Measurements from ENCODE around the gene DIP2C. TPM values are rescaled to one million over a fixed set of nuclear protein-coding genes. Genes with fewer than 3 reads are reported as not detected.

DIP2C gene
- total RNA-seq, 1 donor from 2014 or later: 30.8 TPM

- no peaks in the 10 kb centered on the region for H3K4me1 ChIP-seq
- H3K27ac ChIP-seq (replicated peaks): no peak overlapping the region
- H3K27me3 ChIP-seq (ENCODE audit: low read depth): peaks cover 4% of the 10 kb centered on the region
- no peak overlapping the region for H3K4me3 ChIP-seq
- DNase-seq: no peak
- TF ChIP-seq, protein P1, sequence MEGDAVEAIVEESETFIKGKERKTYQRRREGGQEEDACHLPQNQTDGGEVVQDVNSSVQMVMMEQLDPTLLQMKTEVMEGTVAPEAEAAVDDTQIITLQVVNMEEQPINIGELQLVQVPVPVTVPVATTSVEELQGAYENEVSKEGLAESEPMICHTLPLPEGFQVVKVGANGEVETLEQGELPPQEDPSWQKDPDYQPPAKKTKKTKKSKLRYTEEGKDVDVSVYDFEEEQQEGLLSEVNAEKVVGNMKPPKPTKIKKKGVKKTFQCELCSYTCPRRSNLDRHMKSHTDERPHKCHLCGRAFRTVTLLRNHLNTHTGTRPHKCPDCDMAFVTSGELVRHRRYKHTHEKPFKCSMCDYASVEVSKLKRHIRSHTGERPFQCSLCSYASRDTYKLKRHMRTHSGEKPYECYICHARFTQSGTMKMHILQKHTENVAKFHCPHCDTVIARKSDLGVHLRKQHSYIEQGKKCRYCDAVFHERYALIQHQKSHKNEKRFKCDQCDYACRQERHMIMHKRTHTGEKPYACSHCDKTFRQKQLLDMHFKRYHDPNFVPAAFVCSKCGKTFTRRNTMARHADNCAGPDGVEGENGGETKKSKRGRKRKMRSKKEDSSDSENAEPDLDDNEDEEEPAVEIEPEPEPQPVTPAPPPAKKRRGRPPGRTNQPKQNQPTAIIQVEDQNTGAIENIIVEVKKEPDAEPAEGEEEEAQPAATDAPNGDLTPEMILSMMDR (IDR thresholded peaks at IDR 0.05; ENCODE audit: borderline replicate concordance): no peak
- no peaks in the 10 kb centered on the region for H3K36me3 ChIP-seq
- intact Hi-C loops (cut with micrococcal nuclease): no loop called here
- H3K9me3 ChIP-seq (replicated peaks): no peaks in the 10 kb centered on the region
Observed at GRCh38 chr10:722281-723060, 33.0 kb upstream of the DIP2C start.

DNA sequence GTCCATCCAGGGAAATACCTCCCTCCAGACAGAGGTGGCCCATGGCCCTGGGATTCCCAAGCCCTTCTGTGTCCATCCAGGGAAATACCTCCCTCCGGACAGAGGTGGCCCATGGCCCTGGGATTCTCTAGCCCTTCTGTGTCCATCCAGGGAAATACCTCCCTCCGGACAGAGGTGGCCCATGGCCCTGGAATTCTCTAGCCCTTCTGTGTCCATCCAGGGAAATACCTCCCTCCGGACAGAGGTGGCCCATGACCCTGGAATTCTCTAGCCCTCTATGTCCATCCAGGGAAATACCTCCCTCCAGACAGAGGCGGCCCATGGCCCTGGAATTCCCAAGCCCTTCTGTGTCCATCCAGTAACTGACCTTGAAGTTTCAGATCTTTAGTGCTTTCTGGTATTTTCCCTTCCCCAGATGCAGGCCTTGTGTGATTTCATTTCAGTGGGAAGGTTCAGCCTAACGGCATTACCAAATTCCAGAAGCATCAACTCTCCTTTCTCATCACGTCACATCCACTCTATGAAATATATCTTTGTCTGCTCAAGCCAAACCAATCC is 28.8 kb upstream of the DIP2C start:
- Histone ChIP-seq H3K27me3 (ENCODE audit: low read depth) (no peaks in the 10 kb centered on the region), H3K27ac (replicated peaks) (no peak overlapping the region), H3K4me3 (no peak overlapping the region), H3K36me3 (no peaks in the 10 kb centered on the region), H3K4me1 (peaks cover 5% of the 10 kb centered on the region), H3K9me3 (replicated peaks) (peaks cover 16% of the 10 kb centered on the region)
- TF ChIP-seq, protein P1 (IDR thresholded peaks at IDR 0.05; ENCODE audit: borderline replicate concordance): no peak
- intact Hi-C loops (cut with micrococcal nuclease): no loop called here
- no peak for DNase-seq

- intact Hi-C loops (cut with micrococcal nuclease): no loop called here
- Histone ChIP-seq H3K4me1 (peaks cover 5% of the 10 kb centered on the region), H3K27ac (replicated peaks) (no peak overlapping the region), H3K9me3 (replicated peaks) (peaks cover 16% of the 10 kb centered on the region), H3K36me3 (no peaks in the 10 kb centered on the region), H3K4me3 (no peak overlapping the region), H3K27me3 (ENCODE audit: low read depth) (no peaks in the 10 kb centered on the region)
- no peak for DNase-seq
- TF ChIP-seq, protein P1 (IDR thresholded peaks at IDR 0.05; ENCODE audit: borderline replicate concordance): no peak
Observed at GRCh38 chr10:717458-717857, 28.0 kb upstream of the DIP2C start.

DNA sequence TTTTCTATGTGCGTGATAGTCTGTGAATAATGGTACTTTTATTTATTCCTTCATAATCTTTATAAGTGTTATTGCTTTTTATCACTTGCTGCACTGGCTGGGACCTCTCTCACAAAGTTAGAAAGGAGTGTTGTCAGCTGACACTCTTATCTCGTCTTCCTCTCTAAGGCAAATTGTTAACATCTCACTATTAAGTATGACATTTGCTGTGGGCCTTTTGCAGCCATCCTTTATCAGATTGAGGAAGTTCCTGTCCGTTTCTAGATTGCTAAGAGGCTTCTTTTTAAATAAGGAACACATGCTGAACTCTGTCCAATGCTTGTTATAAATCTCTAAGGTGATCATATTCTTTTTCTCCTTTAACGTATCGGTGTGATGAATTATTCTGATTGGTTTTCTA is 27.4 kb upstream of the DIP2C start:
- H3K27me3 ChIP-seq (ENCODE audit: low read depth): peaks cover 5% of the 10 kb centered on the region
- H3K36me3 ChIP-seq: no peaks in the 10 kb centered on the region
- peaks cover 5% of the 10 kb centered on the region for H3K4me1 ChIP-seq
- TF ChIP-seq, protein P1 (IDR thresholded peaks at IDR 0.05; ENCODE audit: borderline replicate concordance): no peak
- H3K4me3 ChIP-seq: no peak overlapping the region
- H3K9me3 ChIP-seq (replicated peaks): peaks cover 16% of the 10 kb centered on the region
- no peak for DNase-seq
- intact Hi-C loops (cut with micrococcal nuclease): no loop called here
- H3K27ac ChIP-seq (replicated peaks): no peak overlapping the region

DNA sequence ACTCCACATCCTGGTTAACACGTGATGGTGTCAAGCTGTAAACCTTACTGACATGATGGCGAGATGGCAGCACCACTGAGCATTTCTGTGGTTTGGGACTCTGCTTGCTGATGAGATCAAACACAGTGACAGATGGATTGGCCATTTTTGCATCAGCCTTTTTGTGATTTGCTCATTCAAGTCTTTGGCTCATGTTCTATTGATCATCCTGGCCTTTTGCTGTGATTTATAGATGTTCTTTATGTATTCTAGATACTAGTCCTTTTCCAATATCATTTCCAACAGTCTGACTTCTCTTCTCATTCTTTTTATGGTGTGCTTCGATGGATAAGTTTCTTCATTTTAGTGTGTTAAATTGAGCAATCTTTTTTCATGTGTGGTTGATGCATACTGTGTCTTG is 24.7 kb upstream of the DIP2C start:
- intact Hi-C loops (cut with micrococcal nuclease): no loop called here
- no peak for DNase-seq
- Histone ChIP-seq H3K9me3 (replicated peaks) (peaks cover 16% of the 10 kb centered on the region), H3K4me3 (no peak overlapping the region), H3K36me3 (no peaks in the 10 kb centered on the region), H3K27me3 (ENCODE audit: low read depth) (peaks cover 8% of the 10 kb centered on the region), H3K4me1 (peaks cover 5% of the 10 kb centered on the region), H3K27ac (replicated peaks) (no peak overlapping the region)
- TF ChIP-seq, protein P1 (IDR thresholded peaks at IDR 0.05; ENCODE audit: borderline replicate concordance): no peak
